Uterus (tissue), 2 donors: Measurements from ENCODE around the gene SENP5.

Experiments
- POLR2A ChIP-seq, 2 donors: fragments of 450-650 bp; IDR thresholded peaks; one replicate each; pipeline ENCODE4 v1.6.1; 2016; ENCODE audit warnings: antibody characterized with exemption in 2 of 2, mild to moderate bottlenecking in 1 of 2, moderate library complexity in 1 of 2
- TF ChIP-seq, protein P1 (sequence below), 4 experiments: fragments of 200-600 bp in 2 of 4; fragments of 450-650 bp in 2 of 4; sonication (generic) in 2 of 4; IDR thresholded peaks; one replicate each; pipeline ENCODE4 v1.5.1; 2016 to 2019; ENCODE audit warnings: antibody characterized with exemption in 4 of 4, mild to moderate bottlenecking in 2 of 4, moderate library complexity in 1 of 4

DNA sequence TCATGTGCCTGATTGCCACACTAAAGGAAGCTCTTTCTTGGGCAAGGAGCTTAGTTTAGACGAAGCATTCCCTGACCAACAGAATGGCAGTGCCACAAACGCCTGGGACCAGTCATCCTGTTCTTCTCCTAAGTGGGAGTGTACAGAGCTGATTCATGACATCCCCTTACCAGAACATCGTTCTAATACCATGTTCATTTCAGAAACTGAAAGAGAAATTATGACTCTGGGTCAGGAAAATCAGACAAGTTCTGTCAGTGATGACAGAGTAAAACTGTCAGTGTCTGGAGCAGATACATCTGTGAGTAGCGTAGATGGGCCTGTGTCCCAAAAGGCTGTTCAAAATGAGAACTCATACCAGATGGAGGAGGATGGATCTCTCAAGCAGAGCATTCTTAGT lies 18.4 kb downstream of the SENP5 start:
- TF ChIP-seq, protein P1, sequence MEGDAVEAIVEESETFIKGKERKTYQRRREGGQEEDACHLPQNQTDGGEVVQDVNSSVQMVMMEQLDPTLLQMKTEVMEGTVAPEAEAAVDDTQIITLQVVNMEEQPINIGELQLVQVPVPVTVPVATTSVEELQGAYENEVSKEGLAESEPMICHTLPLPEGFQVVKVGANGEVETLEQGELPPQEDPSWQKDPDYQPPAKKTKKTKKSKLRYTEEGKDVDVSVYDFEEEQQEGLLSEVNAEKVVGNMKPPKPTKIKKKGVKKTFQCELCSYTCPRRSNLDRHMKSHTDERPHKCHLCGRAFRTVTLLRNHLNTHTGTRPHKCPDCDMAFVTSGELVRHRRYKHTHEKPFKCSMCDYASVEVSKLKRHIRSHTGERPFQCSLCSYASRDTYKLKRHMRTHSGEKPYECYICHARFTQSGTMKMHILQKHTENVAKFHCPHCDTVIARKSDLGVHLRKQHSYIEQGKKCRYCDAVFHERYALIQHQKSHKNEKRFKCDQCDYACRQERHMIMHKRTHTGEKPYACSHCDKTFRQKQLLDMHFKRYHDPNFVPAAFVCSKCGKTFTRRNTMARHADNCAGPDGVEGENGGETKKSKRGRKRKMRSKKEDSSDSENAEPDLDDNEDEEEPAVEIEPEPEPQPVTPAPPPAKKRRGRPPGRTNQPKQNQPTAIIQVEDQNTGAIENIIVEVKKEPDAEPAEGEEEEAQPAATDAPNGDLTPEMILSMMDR (IDR thresholded peaks at IDR 0.05), result no peak
- no peak for TF ChIP-seq POLR2A (IDR thresholded peaks at IDR 0.05)
